ENCODE results near the gene ZKSCAN3. TPM values are rescaled to one million over a fixed set of nuclear protein-coding genes. Genes with fewer than 3 reads are reported as not detected.

Gene ZKSCAN3
- total RNA-seq, 2 experiments from 2014 or later: 7.0 to 7.6 TPM

GRCh38 chr6:28334286-28335039 lies 15.3 kb upstream of the ZKSCAN3 start:
- peaks cover 5% of the 10 kb centered on the region for H3K9me3 Mint-ChIP-seq
- H3K4me3 Mint-ChIP-seq: peak overlapping the region; percentile 15
- H3K27me3 Mint-ChIP-seq: no peaks in the 10 kb centered on the region
- POLR2A ChIA-PET: interaction anchor here (2.5 kb wide), 1 partner anchor 16 kb away, joined by 15 read pairs; the partner anchor contains the start of gene ZKSCAN3
- no peak for DNase-seq
- no peak overlapping the region for H3K27ac Mint-ChIP-seq
- H3K4me1 Mint-ChIP-seq: peaks cover 6% of the 10 kb centered on the region
- peaks cover 3% of the 10 kb centered on the region for H3K36me3 Mint-ChIP-seq
- ATAC-seq (ENCODE audit: low read depth): no peak

- no peaks in the 10 kb centered on the region for H3K27me3 Mint-ChIP-seq
- no peak overlapping the region for H3K4me3 Mint-ChIP-seq
- H3K27ac Mint-ChIP-seq: no peak overlapping the region
- H3K4me1 Mint-ChIP-seq: peaks cover 6% of the 10 kb centered on the region
- peaks cover 8% of the 10 kb centered on the region for H3K36me3 Mint-ChIP-seq
- DNase-seq (no peak), ATAC-seq (ENCODE audit: low read depth) (peak; percentile 1)
- POLR2A ChIA-PET: interaction anchor here (0.8 to 2.5 kb wide), 5 partner anchors 13 to 230 kb away, joined by 3 to 15 read pairs (median 4); partner anchors contain the start of genes ZKSCAN3 and ZSCAN26
- H3K9me3 Mint-ChIP-seq: peaks cover 8% of the 10 kb centered on the region
Observed at GRCh38 chr6:28335040-28335563, 14.6 kb upstream of the ZKSCAN3 start.

- DNase-seq: peak; percentile 76
- peaks cover 11% of the 10 kb centered on the region for H3K36me3 Mint-ChIP-seq
- peaks cover 12% of the 10 kb centered on the region for H3K9me3 Mint-ChIP-seq
- H3K4me1 Mint-ChIP-seq: peaks cover 6% of the 10 kb centered on the region
- H3K4me3 Mint-ChIP-seq: no peak within 1 kb of the TSS
- ATAC-seq (ENCODE audit: low read depth): peak; percentile 94
- POLR2A ChIA-PET: interaction anchor here (0.8 to 2.5 kb wide), 5 partner anchors 12 to 231 kb away, joined by 3 to 15 read pairs (median 4); partner anchors contain the start of genes ZKSCAN3 and ZSCAN26
- no peaks in the 10 kb centered on the region for H3K27me3 Mint-ChIP-seq
- H3K27ac Mint-ChIP-seq: no peak within 1 kb of the TSS
Observed at GRCh38 chr6:28335564-28336283, 14.0 kb upstream of the ZKSCAN3 start, which contains the start of gene ZSCAN31. Gene ZSCAN31 (minus strand): TSS chr6:28336148. CDS start chr6:28329683, 6,465 bp downstream.

- H3K4me3 Mint-ChIP-seq: no peak overlapping the region
Observed at GRCh38 chr6:28336284-28337120, 13.2 kb upstream of the ZKSCAN3 start.

GRCh38 chr6:28337121-28337520 lies 12.6 kb upstream of the ZKSCAN3 start:
- ATAC-seq (ENCODE audit: low read depth) (no peak), DNase-seq (no peak)
- POLR2A ChIA-PET: interaction anchor here (2.5 kb wide), 1 partner anchor 13 kb away, joined by 15 read pairs; the partner anchor contains the start of gene ZKSCAN3
- Mint-ChIP-seq H3K36me3 (peaks cover 12% of the 10 kb centered on the region), H3K9me3 (peaks cover 14% of the 10 kb centered on the region), H3K27ac (no peak overlapping the region), H3K4me1 (peaks cover 6% of the 10 kb centered on the region), H3K4me3 (no peak overlapping the region), H3K27me3 (no peaks in the 10 kb centered on the region)

More at GRCh38 chr6:28336284-28337120, 13.2 kb upstream of the ZKSCAN3 start:
- Mint-ChIP-seq H3K27me3 (no peaks in the 10 kb centered on the region), H3K4me1 (peaks cover 6% of the 10 kb centered on the region), H3K27ac (no peak overlapping the region), H3K36me3 (peaks cover 12% of the 10 kb centered on the region), H3K9me3 (peaks cover 11% of the 10 kb centered on the region)
- POLR2A ChIA-PET: interaction anchor here (1.1 to 2.5 kb wide), 3 partner anchors 12 to 69 kb away, joined by 3 to 15 read pairs (median 13); partner anchors contain the start of genes ZKSCAN3 and ZSCAN26
- no peak for DNase-seq
- ATAC-seq (ENCODE audit: low read depth): peak; percentile 9

- no peak for DNase-seq
- POLR2A ChIA-PET: no interaction called here
- Mint-ChIP-seq H3K36me3 (peaks cover 12% of the 10 kb centered on the region), H3K27ac (no peak overlapping the region), H3K4me1 (no peaks in the 10 kb centered on the region), H3K4me3 (no peak overlapping the region), H3K27me3 (peaks cover 4% of the 10 kb centered on the region), H3K9me3 (peaks cover 19% of the 10 kb centered on the region)
- ATAC-seq (ENCODE audit: low read depth): no peak
Observed at GRCh38 chr6:28340310-28341095, 9.2 kb upstream of the ZKSCAN3 start.

GRCh38 chr6:28343898-28344677 lies 5.7 kb upstream of the ZKSCAN3 start:
- POLR2A ChIA-PET: interaction anchor here (0.7 kb wide), 1 partner anchor 471 kb away, joined by 4 read pairs; no protein-coding TSS in a partner anchor
- ATAC-seq (ENCODE audit: low read depth) (no peak), DNase-seq (no peak)
- H3K4me3 Mint-ChIP-seq: no peak overlapping the region
- peaks cover 16% of the 10 kb centered on the region for H3K27me3 Mint-ChIP-seq
- H3K36me3 Mint-ChIP-seq: peaks cover 12% of the 10 kb centered on the region
- peaks cover 19% of the 10 kb centered on the region for H3K9me3 Mint-ChIP-seq
- H3K4me1 Mint-ChIP-seq: no peaks in the 10 kb centered on the region
- no peak overlapping the region for H3K27ac Mint-ChIP-seq

- ATAC-seq (ENCODE audit: low read depth): no peak
Observed at GRCh38 chr6:28345201-28345600, 4.5 kb upstream of the ZKSCAN3 start.

GRCh38 chr6:28347119-28347518 lies 2.6 kb upstream of the ZKSCAN3 start:
- Mint-ChIP-seq H3K9me3 (peaks cover 5% of the 10 kb centered on the region), H3K27ac (no peak overlapping the region), H3K4me1 (peaks cover 17% of the 10 kb centered on the region), H3K36me3 (peaks cover 8% of the 10 kb centered on the region), H3K27me3 (peaks cover 16% of the 10 kb centered on the region), H3K4me3 (no peak overlapping the region)
- no peak for DNase-seq
- POLR2A ChIA-PET: no interaction called here
- ATAC-seq (ENCODE audit: low read depth): no peak

More at GRCh38 chr6:28345201-28345600, 4.5 kb upstream of the ZKSCAN3 start:
- Mint-ChIP-seq H3K9me3 (peaks cover 14% of the 10 kb centered on the region), H3K4me3 (no peak overlapping the region), H3K4me1 (peaks cover 2% of the 10 kb centered on the region), H3K27me3 (peaks cover 16% of the 10 kb centered on the region), H3K36me3 (peaks cover 9% of the 10 kb centered on the region), H3K27ac (no peak overlapping the region)
- POLR2A ChIA-PET: interaction anchor here (0.7 kb wide), 1 partner anchor 473 kb away, joined by 4 read pairs; no protein-coding TSS in a partner anchor
- no peak for DNase-seq

- Mint-ChIP-seq H3K4me3 (peak overlapping the region; percentile 100), H3K36me3 (peaks cover 21% of the 10 kb centered on the region), H3K9me3 (peaks cover 1% of the 10 kb centered on the region), H3K27ac (peak overlapping the region; percentile 99), H3K27me3 (peaks cover 16% of the 10 kb centered on the region), H3K4me1 (peaks cover 21% of the 10 kb centered on the region)
- no peak for ATAC-seq (ENCODE audit: low read depth)
- DNase-seq: no peak
- POLR2A ChIA-PET: interaction anchor here (0.6 to 2.1 kb wide), 6 partner anchors 14 to 245 kb away, joined by 3 to 15 read pairs (median 4); partner anchors contain the start of genes ZSCAN26 and ZSCAN31
Observed at GRCh38 chr6:28349344-28349891, 329 bp upstream of the ZKSCAN3 start.

GRCh38 chr6:28351087-28351486 lies 1.3 kb downstream of the ZKSCAN3 start:
- H3K27ac Mint-ChIP-seq: peak overlapping the region; percentile 13
- peaks cover 30% of the 10 kb centered on the region for H3K4me1 Mint-ChIP-seq
- POLR2A ChIA-PET: interaction anchor here (1.1 to 2.1 kb wide), 4 partner anchors 15 to 214 kb away, joined by 3 to 15 read pairs (median 4); partner anchors contain the start of genes ZKSCAN8 and ZSCAN31
- H3K36me3 Mint-ChIP-seq: peaks cover 21% of the 10 kb centered on the region
- peaks cover 13% of the 10 kb centered on the region for H3K27me3 Mint-ChIP-seq
- no peak for ATAC-seq (ENCODE audit: low read depth)
- no peaks in the 10 kb centered on the region for H3K9me3 Mint-ChIP-seq
- peak overlapping the region; percentile 100 for H3K4me3 Mint-ChIP-seq
- no peak for DNase-seq

All from activated naive CD8-positive, alpha-beta T cell treated with anti-CD3 and anti-CD28 coated beads, Interleukin-2, amount 10 ng/mL, durations not matched to agents 7 days and 5 days (primary cell).